ENCODE results near the gene FTL.
"Not testable (repeated sequence)": the region's sequence is repeated elsewhere in the genome, so short reads cannot be mapped to it uniquely, and the experiment has no call there.

Gene FTL

DNA sequence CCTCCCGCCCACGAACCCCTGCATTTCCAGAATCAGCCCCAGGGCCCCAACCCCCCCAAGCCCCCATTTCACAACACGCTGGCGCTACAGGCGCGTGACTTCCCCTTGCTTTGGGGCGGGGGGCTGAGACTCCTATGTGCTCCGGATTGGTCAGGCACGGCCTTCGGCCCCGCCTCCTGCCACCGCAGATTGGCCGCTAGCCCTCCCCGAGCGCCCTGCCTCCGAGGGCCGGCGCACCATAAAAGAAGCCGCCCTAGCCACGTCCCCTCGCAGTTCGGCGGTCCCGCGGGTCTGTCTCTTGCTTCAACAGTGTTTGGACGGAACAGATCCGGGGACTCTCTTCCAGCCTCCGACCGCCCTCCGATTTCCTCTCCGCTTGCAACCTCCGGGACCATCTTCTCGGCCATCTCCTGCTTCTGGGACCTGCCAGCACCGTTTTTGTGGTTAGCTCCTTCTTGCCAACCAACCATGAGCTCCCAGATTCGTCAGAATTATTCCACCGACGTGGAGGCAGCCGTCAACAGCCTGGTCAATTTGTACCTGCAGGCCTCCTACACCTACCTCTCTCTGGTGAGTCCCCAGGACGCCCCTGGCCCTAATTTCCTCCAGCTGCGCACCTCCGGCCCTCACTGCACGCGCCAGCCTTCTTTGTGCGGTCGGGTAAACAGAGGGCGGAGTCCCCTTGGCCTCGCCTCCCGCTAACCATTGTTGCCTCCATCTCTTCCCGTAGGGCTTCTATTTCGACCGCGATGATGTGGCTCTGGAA, at the start of gene FTL:
TSS of gene FTL (plus strand) at position 270 of the 766 bp plus-strand sequence. CDS start at position 469, 199 bp downstream.
- DNase-seq: peak; percentile 94

- DNase-seq: no peak
These were observed 49.4 kb upstream of the FTL start for GRCh38 chr19:48915757-48916156.

DNA sequence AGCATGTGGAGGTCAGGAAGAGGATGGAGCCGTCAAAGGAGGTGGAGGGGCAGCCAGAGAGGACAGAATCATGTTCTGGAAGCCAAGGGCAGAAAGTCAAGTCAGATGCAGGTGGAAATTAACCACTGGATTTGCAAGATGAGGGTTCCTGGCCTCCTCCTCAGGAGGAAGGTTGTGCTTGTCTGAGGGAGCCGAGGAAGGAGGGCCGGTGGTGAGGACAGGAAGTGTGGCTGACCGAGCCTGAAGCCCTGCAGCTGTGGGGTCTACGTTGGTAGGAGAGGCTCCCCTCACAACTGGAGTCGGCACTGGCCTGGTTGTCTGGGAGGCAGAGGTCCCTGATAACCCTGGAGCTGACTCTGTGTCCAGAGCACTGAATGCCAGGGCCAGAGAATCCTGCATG, 47.0 kb upstream of the FTL start:
- no peak for DNase-seq

DNA sequence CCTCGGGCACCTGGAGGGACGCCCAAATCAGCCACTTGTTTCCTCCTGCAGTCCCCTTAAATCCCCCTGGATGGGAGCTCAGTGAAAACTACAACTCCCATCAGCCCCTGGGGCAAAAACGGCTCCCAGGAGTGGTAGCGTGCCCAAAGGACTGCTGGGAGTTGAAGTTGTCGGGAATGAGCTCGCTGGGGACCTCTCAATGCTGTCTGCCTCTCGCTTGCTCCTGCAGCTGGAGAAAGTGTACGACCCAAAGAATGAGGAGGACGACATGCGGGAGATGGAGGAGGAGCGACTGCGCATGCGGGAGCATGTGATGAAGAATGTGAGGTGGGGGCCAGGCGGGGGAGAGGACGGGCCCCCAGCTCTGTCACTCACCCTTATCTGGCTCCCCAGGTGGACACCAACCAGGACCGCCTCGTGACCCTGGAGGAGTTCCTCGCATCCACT, 46.3 kb upstream of the FTL start:
- DNase-seq: no peak

DNA sequence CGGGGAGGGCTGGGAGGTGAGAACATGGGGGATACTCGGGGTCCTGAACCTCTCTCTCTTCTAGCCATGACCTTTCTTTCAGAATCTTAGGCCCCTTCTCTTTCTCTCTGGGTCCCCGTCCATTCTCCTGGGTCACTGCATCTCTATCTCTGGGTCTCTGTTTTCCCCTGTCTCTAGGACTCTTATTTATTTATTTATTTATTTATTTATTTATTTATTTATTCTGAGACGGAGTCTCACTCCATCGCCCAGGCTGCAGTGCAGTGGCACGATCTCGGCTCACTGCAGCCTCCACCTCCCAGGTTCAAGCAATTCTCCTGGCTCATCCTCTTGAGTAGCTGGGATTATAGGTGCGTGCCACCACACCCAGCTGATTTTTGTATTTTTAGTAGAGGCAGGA, 45.8 kb upstream of the FTL start:
- DNase-seq: not testable (repeated sequence)

- no peak for DNase-seq
These were observed 44.2 kb upstream of the FTL start for GRCh38 chr19:48920949-48921348.

DNA sequence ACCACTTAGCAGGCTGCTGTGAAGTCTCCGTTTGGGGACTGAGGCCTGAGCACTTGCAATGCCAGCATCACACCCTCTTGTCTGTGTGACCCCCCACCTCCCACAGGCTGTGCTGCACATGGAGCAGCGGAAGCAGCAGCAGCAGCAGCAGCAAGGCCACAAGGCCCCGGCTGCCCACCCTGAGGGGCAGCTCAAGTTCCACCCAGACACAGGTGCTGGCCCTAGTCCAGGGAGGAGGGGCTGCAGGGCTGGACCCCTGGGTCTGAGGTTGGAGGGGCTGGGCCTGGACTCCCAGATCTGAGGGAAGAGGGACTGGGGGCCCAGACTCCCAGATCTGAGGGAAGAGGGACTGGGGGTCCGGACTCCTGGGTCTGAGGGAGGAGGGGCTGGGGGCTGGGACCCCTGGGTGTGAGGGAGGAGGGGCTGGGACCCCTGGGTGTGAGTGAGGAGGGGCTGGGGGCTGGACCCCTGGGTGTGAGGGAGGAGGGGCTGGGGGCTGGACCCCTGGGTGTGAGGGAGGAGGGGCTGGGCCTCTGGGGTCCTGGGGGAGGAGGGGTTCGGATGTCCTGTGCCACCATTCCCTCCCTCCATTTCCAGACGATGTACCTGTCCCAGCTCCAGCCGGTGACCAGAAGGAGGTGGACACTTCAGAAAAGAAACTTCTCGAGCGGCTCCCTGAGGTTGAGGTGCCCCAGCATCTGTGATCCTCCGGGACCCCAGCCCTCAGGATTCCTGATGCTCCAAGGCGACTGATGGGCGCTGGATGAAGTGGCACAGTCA, 43.2 kb upstream of the FTL start:
- no peak for DNase-seq

- DNase-seq: no peak
These were observed 42.3 kb upstream of the FTL start for GRCh38 chr19:48922548-48923490.

DNA sequence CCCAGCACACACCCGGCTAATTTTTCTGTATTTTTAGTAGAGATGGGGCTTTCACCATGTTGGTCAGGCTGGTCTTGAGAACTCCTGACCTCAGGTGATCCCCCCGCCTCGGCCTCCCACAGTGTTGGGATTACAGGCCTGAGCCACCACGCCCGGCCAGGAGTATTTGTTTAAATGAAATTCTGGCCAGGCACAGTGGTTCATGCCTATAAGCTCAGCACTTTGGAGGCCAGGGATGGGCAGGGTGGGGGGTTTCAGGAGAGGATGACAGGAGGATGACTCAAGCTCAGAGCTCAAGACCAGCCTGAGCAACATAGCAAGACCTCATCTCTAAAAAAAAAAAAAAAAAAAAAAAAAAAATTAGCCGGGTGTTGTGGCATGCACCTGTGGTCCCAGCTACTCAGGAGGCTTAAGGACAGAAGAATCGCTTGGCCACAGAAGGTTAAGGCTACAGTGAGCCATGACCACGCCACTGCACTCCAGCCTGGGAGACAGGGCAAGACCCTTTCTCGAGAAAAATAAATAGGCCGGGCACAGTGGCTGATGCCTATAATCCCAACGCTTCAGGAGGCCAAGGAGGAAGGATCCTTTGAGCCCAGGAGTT, 39.8 kb upstream of the FTL start:
- no peak for DNase-seq

GRCh38 chr19:48925890-48926289, 39.2 kb upstream of the FTL start:
- DNase-seq: not testable (repeated sequence)

DNA sequence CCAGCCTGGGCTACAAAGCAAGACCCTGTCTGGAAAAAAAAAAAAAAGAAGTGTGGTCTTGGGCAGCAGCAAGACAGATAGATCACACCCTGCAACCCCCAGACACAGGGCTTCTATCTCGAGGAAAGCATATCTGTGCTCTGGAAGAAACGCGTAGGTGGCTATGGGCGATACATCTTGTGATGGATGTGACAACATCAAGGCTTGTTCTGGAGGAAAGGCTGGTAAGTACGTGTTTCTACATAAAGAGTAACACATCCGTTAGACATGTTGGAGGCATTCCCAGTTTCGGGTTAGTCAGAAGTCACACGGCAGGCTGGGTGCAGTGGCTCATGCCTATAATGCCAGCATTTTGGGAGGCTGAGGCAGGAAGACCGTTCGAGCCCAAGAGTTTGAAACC, 38.2 kb upstream of the FTL start:
- DNase-seq: no peak

- DNase-seq: not testable (repeated sequence)
These were observed 37.4 kb upstream of the FTL start for GRCh38 chr19:48927692-48928091.

- no peak for DNase-seq
These were observed 36.7 kb upstream of the FTL start for GRCh38 chr19:48928164-48929025.

- peak; percentile 86 for DNase-seq
These were observed 31.7 kb upstream of the FTL start, which contains the start of gene DHDH for GRCh38 chr19:48933382-48933932. TSS of gene DHDH (plus strand) at chr19:48933699. CDS start at chr19:48933722, 23 bp downstream.

GRCh38 chr19:48934837-48935236, 30.3 kb upstream of the FTL start:
- DNase-seq: no peak

- DNase-seq: no peak
These were observed 29.2 kb upstream of the FTL start for GRCh38 chr19:48935864-48936263.

GRCh38 chr19:48938256-48938655, 26.9 kb upstream of the FTL start:
- no peak for DNase-seq

DNA sequence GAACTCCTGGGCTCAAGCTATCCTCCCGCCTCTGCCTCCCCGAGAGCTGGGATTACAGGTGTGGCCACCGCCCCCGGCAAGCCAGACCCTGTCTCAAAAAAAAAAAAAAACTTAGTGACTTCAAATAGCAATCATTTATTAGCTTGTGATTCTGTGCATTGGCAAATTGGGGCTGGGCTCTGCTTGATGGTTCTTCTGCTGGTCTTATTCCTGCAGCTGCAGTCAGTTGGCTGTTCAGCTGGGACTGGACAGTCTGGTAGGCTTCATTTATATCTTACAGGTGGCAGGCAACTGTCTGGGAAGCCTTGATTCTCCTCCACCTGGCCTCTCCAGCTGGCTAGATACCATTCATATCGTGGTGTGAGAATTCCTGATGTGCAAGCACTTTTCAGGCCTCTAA, 24.2 kb upstream of the FTL start:
- DNase-seq: no peak

DNA sequence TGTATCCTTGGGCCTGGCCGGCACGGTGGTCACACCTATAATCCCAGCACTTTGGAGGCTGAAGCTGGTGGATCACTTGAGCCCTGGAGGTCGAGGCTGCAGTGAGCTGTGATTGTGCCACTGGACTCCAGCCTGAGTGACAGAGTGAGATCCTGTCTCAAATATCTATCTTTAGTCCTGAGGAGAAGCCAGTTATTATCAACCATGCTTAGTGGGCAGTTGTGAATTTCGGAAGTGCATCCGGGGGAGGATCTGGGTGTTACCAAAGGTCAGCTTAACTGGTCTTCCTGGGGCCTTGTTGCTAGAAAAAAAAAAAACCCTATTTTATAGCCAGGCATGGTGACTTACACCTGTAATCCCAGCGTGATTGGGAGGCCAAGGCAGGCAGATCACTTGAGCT, 22.0 kb upstream of the FTL start:
- DNase-seq: no peak

- no peak for DNase-seq
These were observed 19.7 kb upstream of the FTL start for GRCh38 chr19:48945415-48945814.

DNA sequence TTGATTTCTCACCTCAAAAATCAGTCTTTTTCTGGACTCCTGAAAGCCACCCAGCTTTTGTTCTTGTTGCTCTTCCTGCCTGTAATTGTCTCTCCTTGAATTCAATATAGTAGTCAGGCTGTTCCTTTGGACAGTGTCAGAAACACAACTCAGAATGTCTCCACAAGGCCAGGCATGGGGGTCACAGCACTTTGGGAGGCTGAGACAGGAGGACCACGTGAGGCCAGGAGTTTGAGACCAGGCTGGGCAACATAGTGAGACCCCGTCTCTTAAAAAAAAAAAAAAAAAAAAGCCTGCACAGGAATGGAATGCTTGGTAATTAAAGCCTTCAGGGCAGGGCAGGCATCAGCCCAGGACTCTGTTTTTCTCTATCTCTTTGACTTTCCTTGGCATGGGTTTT, 19.3 kb upstream of the FTL start:
- no peak for DNase-seq

All from NCI-H1436 treated with DMSO at 0.1 percent for 48 hours (cell line).